Suppressor macrophage treated with lipopolysaccharide for 1 hour (primary cell): ENCODE measurements around the gene ADAMTS14.

Experiments
- DNase-seq, 3 donors: peaks; one replicate each; pipeline ENCODE4 v3.0.0-alpha.2; 2020 to 2022

Gene ADAMTS14

GRCh38 chr10:70773965-70774809 lies 101.9 kb downstream of the ADAMTS14 start:
- DNase-seq: no peak

- DNase-seq: no peak
Observed at GRCh38 chr10:70774810-70775678, 102.7 kb downstream of the ADAMTS14 start.

GRCh38 chr10:70775679-70776454 lies 103.6 kb downstream of the ADAMTS14 start:
- DNase-seq: peak; percentile 28 to 63 (median 35)

- no peak for DNase-seq
Observed at GRCh38 chr10:70776455-70777005, 104.2 kb downstream of the ADAMTS14 start.

GRCh38 chr10:70777063-70777875 lies 105.0 kb downstream of the ADAMTS14 start:
- DNase-seq: no peak

- DNase-seq: no peak
Observed at GRCh38 chr10:70778267-70778924, 106.1 kb downstream of the ADAMTS14 start.

- DNase-seq: peak in 1 of 3 donors; percentile 29
Observed at GRCh38 chr10:70779088-70779487, 106.8 kb downstream of the ADAMTS14 start.

GRCh38 chr10:70779511-70780369 lies 107.4 kb downstream of the ADAMTS14 start:
- peak; percentile 89 to 90 (median 89) for DNase-seq

GRCh38 chr10:70780370-70780760 lies 108.1 kb downstream of the ADAMTS14 start:
- DNase-seq: no peak

- no peak for DNase-seq
Observed at GRCh38 chr10:70780772-70781171, 108.5 kb downstream of the ADAMTS14 start.

- DNase-seq: no peak
Observed at GRCh38 chr10:70781461-70782051, 109.2 kb downstream of the ADAMTS14 start.

GRCh38 chr10:70782086-70782745 lies 109.9 kb downstream of the ADAMTS14 start:
- peak in 1 of 3 donors; percentile 55 for DNase-seq

- peak; percentile 54 to 72 (median 71) for DNase-seq
Observed at GRCh38 chr10:70782746-70783680, 110.7 kb downstream of the ADAMTS14 start.

- peak; percentile 31 to 43 (median 39) for DNase-seq
Observed at GRCh38 chr10:70784016-70784415, 111.7 kb downstream of the ADAMTS14 start.

- DNase-seq: peak; percentile 69 to 74 (median 70)
Observed at GRCh38 chr10:70784471-70784870, 112.2 kb downstream of the ADAMTS14 start.

GRCh38 chr10:70785190-70785589 lies 112.9 kb downstream of the ADAMTS14 start, which contains the start of gene TBATA:
TSS of gene TBATA (minus strand) at chr10:70785377. CDS start at chr10:70783379, 1,998 bp downstream.
- no peak for DNase-seq

GRCh38 chr10:70786799-70787415 lies 114.6 kb downstream of the ADAMTS14 start:
- DNase-seq: peak; percentile 72 to 80 (median 76)
